ENCODE data around the gene OR2T6.

GRCh38 chr1:248380854-248381253 lies 5.3 kb downstream of the OR2T6 start:
- no peak for TF ChIP-seq CTCF (optimal IDR thresholded peaks at IDR 0.05 in 1 of 3, IDR thresholded peaks at IDR 0.05 in 1 of 3, conservative IDR thresholded peaks at IDR 0.05 in 1 of 3; ENCODE audit: extremely low read depth in 1 of 3, insufficient read depth in 2 of 3, low read length in 3 of 3)
- no peak for TF ChIP-seq EZH2 (IDR thresholded peaks at IDR 0.05; ENCODE audit: low read length)

All from keratinocyte (primary cell).